RWPE1 (cell line): ENCODE measurements around the gene HSPB2.
A peak's percentile ranks its signal among the peaks of the same experiment; 100 is the strongest.
"Not testable (repeated sequence)": the region's sequence is repeated elsewhere in the genome, so short reads cannot be mapped to it uniquely, and the experiment has no call there.

Experiments used
- CTCF ChIA-PET: fragments of 350-600 bp; sonication (Branson Sonifier 250); formaldehyde crosslinking; extraction: SDS; loops from one replicate; lab custom pipeline; 2021; lab: Yijun Ruan, JAX
- POLR2A ChIA-PET: fragments of 400-600 bp; formaldehyde crosslinking; extraction: SDS; loops from one replicate; lab custom pipeline; 2020; ENCODE audit warnings: antibody characterized with exemption; ENCODE audit not compliant: low non-redundant PET; lab: Yijun Ruan, JAX
- DNase-seq: peaks from one replicate; pipeline ENCODE4 v3.0.0; 2012; ENCODE audit warnings: low spot score
- H3K27ac ChIP-seq: fragments of 450-650 bp; 2 replicates; pipeline ENCODE4 v1.5.1; 2017
- TF ChIP-seq, protein P1 (sequence below): fragments of 450-650 bp; conservative IDR thresholded peaks from 2 replicates; pipeline ENCODE4 v1.5.1; 2017; ENCODE audit warnings: low read depth, mild to moderate bottlenecking

Gene HSPB2

DNA sequence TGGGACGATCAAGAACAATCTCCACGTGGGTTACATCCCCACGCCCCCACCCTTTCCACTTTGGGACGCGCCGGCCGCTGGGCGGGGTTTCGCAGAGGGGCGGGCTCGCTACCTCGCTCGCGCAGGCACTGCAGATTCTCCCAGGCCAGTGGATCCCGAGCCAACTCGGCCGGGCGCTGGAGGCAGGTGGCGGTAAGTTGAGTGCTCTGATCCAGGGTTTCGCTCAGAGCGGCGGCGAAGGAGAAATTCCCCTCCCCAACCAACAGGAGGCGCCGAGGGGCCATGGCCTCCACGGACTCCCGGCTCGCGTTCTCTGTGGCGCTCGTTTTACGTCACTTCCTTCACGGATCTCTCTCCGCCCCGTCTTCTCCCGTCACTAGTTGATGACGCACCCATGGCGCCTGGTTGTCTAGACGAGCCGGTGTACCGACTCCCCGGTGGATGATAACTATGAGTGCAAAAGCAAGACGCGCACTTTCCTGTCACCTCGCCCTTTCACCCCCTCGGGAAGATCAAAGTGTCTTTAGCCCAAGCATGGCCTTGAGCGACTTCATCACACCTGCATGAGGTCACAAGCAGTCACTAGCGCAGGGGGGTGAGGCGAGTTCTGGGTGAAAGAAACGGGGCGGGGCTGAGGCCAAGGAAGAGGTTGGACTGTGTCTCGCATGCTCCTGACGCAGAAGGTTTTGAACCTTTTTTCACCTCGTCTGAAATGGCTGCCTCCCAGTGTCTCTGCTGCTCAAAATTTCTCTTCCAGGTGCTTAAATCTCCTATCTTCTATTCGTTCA lies 33.5 kb upstream of the HSPB2 start, which contains the start of the genes CFAP68 and FDXACB1:
TSS of gene CFAP68 (plus strand) at position 693 of the 788 bp plus-strand sequence. CDS start at position 713, 20 bp downstream.
TSS of gene FDXACB1 (minus strand) at position 317 of the 788 bp plus-strand sequence. CDS start at position 284, 33 bp downstream.
- peak; percentile 95 for DNase-seq
- POLR2A ChIA-PET = interaction anchor here (1.0 kb wide), 1 partner anchor 48 kb away, joined by 4 read pairs; no protein-coding TSS in a partner anchor
- TF ChIP-seq, protein P1, sequence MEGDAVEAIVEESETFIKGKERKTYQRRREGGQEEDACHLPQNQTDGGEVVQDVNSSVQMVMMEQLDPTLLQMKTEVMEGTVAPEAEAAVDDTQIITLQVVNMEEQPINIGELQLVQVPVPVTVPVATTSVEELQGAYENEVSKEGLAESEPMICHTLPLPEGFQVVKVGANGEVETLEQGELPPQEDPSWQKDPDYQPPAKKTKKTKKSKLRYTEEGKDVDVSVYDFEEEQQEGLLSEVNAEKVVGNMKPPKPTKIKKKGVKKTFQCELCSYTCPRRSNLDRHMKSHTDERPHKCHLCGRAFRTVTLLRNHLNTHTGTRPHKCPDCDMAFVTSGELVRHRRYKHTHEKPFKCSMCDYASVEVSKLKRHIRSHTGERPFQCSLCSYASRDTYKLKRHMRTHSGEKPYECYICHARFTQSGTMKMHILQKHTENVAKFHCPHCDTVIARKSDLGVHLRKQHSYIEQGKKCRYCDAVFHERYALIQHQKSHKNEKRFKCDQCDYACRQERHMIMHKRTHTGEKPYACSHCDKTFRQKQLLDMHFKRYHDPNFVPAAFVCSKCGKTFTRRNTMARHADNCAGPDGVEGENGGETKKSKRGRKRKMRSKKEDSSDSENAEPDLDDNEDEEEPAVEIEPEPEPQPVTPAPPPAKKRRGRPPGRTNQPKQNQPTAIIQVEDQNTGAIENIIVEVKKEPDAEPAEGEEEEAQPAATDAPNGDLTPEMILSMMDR = peak; percentile 97
- CTCF ChIA-PET = interaction anchor here (0.7 to 1.0 kb wide), 2 partner anchors 32 to 1410 kb away, joined by 3 read pairs; partner anchors contain the start of gene CRYAB
- H3K27ac ChIP-seq = peak within 1 kb of the TSS; percentile 89

DNA sequence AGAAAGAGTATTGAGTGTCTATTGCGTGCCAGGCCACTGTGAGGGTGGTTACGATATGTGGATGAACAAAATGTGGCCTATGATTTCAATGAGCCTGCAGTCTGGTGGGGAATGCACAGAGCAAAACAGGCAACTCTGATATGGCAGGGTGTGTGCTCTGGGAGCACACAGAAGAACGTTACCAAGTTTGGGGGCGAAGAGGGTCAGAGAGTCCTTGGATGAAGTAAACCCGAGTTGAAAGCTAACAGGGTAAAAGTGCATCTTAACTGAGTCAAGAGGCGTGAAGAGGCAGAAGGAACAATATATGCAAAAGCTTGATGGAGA lies 32.9 kb upstream of the HSPB2 start:
- POLR2A ChIA-PET = interaction anchor here (1.0 kb wide), 1 partner anchor 47 kb away, joined by 4 read pairs; no protein-coding TSS in a partner anchor
- TF ChIP-seq, protein P1 = no peak
- no peak for DNase-seq
- CTCF ChIA-PET = interaction anchor here (0.9 kb wide), 1 partner anchor 34 kb away, joined by 3 read pairs; no protein-coding TSS in a partner anchor
- peak overlapping the region; percentile 89 for H3K27ac ChIP-seq

DNA sequence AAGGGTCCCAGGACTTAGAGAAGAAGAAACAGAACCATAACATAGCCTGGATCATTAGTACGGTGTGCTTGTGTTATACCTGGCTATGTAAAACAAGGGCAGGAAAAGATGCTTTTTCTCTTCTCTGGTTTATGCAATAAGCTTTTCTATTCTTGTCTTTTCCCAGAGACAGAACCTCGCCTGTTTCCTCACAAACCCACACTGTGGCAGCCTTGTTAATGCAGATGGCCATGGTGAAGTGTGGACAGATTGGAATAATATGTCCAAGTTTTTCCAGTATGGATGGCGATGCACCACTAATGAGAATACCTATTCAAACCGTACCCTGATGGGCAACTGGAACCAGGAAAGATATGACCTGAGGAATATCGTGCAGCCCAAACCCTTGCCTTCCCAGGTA lies 30.3 kb upstream of the HSPB2 start:
- no peak for DNase-seq
- ChIA-PET POLR2A (no interaction called here), CTCF (interaction anchor here (0.6 kb wide), 1 partner anchor 11 kb away, joined by 5 read pairs; the partner anchor contains the start of gene ALG9)
- H3K27ac ChIP-seq = no peak overlapping the region
- TF ChIP-seq, protein P1 = no peak

DNA sequence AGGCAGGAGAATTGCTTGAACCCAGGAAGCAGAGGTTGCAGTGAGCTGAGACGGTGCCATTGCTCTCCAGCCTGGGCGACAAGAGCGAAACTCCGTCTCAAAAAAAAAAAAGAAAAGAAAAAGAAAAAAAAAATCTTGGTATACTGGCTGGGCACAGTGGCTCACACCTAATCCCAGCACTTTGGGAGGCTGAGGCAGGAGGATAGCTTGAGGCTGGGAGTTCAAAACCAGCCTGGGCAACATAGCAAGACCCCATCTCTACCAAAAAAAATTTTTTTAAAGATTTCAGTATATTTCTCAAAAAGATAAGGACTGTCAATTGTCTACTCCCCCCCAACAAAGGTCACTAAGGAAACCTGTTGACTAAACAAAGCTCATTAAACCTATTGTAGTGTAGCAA lies 27.5 kb upstream of the HSPB2 start:
- POLR2A ChIA-PET, DNase-seq, H3K27ac ChIP-seq: not testable (repeated sequence)
- CTCF ChIA-PET = interaction anchor here (1.5 kb wide), 1 partner anchor 97 kb away, joined by 3 read pairs; no protein-coding TSS in a partner anchor

DNA sequence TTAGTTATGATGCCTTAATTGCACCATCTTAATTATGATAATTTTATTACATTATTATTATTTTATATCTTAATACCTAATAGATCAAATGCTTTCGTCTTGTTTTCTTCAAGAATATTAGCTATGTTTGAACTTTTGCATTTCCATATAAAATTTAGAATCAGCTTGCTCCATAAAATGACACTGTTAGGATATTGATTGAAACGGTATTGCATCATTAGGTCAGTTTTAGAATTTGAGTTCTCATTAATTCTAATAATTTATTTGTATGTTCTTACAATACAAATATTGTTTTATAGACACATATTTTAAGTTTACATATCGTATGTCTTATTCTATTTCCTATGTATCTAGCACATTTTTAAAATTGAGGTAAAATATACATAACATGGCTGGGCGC lies 26.5 kb upstream of the HSPB2 start:
- CTCF ChIA-PET = interaction anchor here (0.7 to 1.5 kb wide), 4 partner anchors 73 to 403 kb away, joined by 3 to 5 read pairs (median 4); no protein-coding TSS in a partner anchor
- TF ChIP-seq, protein P1 = no peak
- H3K27ac ChIP-seq = no peak overlapping the region
- POLR2A ChIA-PET = no interaction called here
- no peak for DNase-seq

DNA sequence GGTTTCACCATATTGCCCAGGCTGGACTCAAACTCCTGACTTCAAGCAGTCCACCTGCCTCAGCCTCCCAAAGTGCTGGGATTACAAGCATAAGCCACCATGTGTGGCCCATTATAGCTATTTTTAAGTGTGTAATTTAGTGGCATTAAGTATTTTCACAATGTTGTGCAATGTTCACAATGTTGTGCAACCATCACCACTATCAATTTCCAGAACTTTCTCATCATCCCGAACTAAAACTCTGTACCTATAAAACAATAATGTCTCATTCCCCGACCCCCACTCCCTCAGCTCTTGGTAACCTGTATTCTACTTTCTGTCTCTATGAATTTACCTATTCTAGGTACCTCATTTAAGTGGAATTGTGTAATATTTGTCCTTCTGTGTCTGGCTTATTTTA lies 25.7 kb upstream of the HSPB2 start:
- ChIA-PET CTCF (interaction anchor here (0.9 kb wide), 1 partner anchor 75 kb away, joined by 3 read pairs; no protein-coding TSS in a partner anchor), POLR2A (interaction anchor here (0.7 kb wide), 1 partner anchor 74 kb away, joined by 3 read pairs; no protein-coding TSS in a partner anchor)
- DNase-seq = no peak
- TF ChIP-seq, protein P1 = no peak
- no peak overlapping the region for H3K27ac ChIP-seq

DNA sequence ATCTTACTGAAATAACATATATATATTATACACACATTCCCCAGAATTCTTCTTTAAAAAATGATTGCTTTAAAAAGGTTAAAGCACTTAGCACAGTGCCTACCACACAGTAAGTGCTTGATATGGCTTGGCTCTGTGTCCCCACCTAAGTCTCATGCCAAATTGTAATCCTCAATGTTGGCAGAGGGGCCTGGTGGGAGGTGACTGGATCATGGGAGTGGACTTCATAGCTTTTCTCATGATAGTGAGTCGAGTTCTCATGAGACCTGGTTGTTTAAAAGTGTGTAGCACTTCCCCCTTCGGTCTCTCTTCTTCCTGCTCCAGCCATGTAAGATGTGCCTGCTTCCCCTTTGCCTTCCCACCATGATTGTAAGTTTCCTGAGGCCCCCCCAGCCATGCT lies 7.1 kb upstream of the HSPB2 start:
- CTCF ChIA-PET = no interaction called here
- no peak overlapping the region for H3K27ac ChIP-seq
- POLR2A ChIA-PET = no interaction called here
- TF ChIP-seq, protein P1 = no peak
- no peak for DNase-seq
